HFF-Myc (cell line): Measurements from ENCODE around the gene UQCC3.
"Not testable (repeated sequence)": the region's sequence is repeated elsewhere in the genome, so short reads cannot be mapped to it uniquely, and the experiment has no call there.

ENCODE experiments used
- DNase-seq: peaks from one replicate; pipeline ENCODE4 v3.0.0-alpha.2; 2011; ENCODE audit warnings: low read depth; ENCODE audit errors: extremely low read depth
- H3K4me3 ChIP-seq: replicated peaks from 2 replicates; pipeline ENCODE4 v1.5.1; 2011; ENCODE audit warnings: low read depth, mild to moderate bottlenecking, control low read depth, low read length
- TF ChIP-seq, protein P1 (sequence below): IDR thresholded peaks from 2 replicates; pipeline ENCODE4 v1.5.1; 2012; ENCODE audit warnings: mild to moderate bottlenecking, low read depth, low read length, control low read depth; ENCODE audit errors: missing control alignments

UQCC3 gene

DNA sequence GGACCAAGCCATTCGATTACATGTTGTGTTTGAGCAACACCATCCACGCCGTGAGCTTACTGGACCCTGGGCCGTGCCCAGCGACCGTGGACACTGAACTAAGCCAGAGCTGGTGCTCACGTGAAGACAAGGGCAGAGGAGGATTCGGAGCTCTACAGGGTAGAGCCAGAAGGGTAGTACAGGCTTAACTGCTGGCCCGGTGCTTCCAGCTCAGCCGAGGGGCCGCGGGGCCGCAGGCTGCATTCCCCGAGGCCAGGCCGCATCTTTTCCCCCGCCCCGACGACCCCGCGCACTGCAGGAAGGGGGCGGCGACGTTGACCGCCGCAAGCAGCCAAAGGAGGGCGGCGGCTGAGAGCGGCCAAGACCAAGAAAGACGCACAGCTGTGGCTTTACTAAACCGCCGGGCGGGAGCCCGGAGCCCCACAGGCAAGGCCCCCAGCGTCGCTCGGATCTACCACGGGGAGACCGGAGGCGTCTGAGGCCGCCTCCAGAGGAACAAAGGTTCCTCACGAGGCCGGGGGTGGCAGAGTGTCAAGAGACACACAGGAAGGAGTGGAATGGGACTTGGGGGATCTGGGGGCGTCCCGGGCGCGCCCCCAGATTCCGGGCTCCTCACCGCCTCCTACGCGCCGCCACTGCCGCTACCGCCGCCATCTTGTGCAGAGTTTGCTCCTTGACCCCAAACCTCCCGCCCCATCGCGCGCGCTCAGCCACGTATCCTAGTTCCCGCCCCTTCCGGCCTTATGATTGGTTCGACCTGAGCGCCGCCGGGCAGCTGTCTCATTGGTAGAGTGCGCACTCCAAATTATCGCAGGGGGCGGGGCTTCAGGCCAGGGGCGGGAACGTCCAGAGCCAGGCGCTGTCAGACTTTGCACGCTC lies 25.3 kb upstream of the UQCC3 start, which contains the start of gene GANAB:
Gene GANAB, minus strand, starts transcription at position 668 of the 879 bp plus-strand sequence. Its CDS starts 14 bp downstream, at position 654.
- H3K4me3 ChIP-seq = peak within 1 kb of the TSS; percentile 96
- DNase-seq = peak; percentile 91
- TF ChIP-seq, protein P1, sequence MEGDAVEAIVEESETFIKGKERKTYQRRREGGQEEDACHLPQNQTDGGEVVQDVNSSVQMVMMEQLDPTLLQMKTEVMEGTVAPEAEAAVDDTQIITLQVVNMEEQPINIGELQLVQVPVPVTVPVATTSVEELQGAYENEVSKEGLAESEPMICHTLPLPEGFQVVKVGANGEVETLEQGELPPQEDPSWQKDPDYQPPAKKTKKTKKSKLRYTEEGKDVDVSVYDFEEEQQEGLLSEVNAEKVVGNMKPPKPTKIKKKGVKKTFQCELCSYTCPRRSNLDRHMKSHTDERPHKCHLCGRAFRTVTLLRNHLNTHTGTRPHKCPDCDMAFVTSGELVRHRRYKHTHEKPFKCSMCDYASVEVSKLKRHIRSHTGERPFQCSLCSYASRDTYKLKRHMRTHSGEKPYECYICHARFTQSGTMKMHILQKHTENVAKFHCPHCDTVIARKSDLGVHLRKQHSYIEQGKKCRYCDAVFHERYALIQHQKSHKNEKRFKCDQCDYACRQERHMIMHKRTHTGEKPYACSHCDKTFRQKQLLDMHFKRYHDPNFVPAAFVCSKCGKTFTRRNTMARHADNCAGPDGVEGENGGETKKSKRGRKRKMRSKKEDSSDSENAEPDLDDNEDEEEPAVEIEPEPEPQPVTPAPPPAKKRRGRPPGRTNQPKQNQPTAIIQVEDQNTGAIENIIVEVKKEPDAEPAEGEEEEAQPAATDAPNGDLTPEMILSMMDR = no peak

DNA sequence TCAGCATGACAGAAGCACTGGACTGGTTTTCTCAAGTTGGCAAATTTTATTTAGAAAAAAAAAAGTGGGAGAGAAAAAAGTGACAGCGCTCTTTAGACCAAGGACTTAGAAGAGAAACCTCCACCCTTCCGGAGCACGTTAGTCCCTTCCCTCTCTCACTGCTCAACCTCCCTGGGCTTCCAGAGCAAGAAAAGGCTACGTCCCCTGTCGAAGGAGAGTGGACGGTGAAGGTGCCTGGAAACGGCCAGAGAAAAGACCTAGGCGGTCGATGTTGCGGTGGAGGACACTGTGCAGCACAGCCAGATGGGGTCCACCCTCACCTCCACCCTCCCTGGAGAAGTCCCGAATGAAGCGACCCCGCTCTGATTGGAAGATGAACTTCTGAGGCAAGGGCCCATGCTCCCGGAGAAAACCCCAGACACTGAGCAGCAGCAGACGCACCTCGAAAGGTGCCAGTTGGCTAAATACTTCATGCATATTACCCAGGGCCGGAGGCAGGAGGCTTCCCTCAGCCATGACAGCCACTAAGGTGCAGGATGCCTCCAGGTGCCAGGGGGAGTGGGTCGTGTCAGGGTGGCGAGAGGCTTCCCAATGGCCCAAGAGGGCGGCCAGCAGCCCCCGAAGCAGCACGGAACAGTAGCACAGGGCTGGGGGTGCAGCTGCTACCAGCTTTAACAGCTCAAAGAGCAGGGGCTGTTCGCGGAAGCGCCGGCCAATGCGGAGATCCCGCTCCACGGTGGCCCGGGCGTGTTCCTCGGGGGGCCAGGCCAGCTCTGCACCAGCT lies 24.5 kb upstream of the UQCC3 start:
- DNase-seq = no peak

DNA sequence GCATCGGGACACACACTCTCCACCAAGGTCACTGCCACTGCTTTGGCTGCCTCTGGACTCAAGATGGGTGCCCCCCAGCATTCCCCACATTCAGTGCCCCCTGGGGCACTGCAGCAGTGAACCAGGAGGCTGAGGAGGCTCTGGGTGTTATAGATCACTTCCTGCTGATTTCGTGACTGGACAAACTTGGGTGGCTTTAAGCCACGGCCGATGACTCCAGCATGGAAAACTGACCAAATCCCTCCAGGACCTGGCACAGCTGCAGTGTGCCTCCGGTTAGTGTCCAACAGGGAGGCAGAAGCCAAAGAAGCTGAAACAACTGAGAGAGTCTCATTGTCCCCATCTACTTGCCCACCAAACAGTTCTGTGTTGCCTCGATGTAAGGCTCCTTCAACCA lies 23.9 kb upstream of the UQCC3 start:
- TF ChIP-seq, protein P1 = no peak
- no peak overlapping the region for H3K4me3 ChIP-seq

More for the DNA sequence above, 24.5 kb upstream of the UQCC3 start:
- H3K4me3 ChIP-seq = peak overlapping the region; percentile 96
- TF ChIP-seq, protein P1 = no peak

DNA sequence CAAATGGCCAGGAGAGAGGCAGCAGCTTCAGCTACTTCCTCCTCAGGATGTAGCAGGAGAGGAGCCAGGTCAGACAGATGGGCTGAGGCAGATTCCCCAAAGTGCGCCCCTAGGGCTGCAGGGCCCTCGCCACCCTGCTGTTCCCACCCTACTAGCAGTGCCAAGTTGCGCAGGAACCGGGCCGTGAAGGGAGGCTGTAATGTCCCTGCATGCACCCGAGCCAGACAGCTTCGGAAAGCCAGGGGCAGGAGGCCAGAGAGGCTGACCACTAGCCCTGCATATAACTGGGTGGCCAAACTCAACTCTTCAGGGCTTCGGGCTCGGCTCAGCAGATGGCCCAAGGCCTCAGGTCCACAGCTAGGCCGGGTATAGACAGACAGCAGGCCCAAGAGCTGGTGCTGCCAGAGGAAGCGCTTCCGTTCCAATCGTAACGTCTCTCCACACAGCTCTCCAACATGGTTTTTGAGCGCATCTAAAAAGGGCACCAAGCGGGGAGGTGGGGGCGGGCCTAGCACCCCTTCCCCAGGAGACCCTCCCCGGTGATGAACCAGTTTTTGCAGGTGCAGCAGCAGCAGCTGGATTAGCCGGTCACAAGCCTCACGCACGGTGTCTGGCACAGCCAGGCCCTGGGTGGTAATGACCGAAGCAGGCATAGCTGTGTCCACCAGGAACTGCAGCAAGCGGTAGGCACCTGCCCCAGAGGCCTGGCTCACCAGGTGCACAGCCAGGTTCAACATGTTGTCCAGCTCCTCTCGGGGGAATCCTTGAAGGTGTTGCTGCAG lies 23.1 kb upstream of the UQCC3 start:
- no peak overlapping the region for H3K4me3 ChIP-seq
- TF ChIP-seq, protein P1 = no peak
- no peak for DNase-seq

More for the DNA sequence above, 23.9 kb upstream of the UQCC3 start:
- no peak for DNase-seq

DNA sequence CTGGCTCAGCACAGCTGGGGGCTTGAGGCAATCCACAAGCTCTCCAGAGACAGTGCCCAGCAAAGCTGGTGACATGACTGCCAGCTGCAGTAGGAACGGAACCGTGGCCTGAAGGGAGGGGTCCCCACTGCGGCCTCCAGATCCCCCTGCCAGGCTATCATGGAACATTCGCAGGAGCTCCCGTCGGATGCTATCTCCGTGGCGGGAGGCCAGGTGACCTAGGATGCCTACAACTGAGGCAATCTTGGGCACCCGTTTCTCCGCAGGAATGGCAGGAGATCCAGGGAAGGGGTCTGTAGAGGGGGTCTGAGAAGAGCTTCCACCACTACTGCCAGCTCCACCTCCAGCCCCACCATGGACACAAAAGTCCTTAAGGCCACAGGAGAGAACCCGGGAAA lies 22.5 kb upstream of the UQCC3 start:
- H3K4me3 ChIP-seq = no peak overlapping the region
- TF ChIP-seq, protein P1 = no peak
- DNase-seq = no peak

DNA sequence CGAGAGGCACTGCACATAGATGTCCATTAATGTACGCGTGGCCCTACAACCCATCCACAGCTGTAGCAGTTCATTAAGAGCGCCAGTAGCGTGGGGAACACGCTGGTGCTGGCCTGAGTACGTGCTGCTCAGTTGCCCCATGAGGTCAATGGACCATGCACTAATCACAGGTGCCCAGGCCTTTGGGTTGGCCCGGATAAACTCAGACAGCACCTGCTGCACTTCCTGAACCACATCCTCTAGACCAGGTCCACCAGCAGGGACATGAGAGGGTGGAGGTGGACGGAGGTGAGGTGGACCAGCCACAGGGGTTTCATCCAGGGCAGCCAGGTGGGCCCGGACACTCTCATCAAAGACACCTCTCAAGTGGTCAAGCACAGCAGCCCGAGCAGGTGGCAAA lies 22.0 kb upstream of the UQCC3 start:
- no peak for DNase-seq
- TF ChIP-seq, protein P1 = no peak
- no peak overlapping the region for H3K4me3 ChIP-seq

DNA sequence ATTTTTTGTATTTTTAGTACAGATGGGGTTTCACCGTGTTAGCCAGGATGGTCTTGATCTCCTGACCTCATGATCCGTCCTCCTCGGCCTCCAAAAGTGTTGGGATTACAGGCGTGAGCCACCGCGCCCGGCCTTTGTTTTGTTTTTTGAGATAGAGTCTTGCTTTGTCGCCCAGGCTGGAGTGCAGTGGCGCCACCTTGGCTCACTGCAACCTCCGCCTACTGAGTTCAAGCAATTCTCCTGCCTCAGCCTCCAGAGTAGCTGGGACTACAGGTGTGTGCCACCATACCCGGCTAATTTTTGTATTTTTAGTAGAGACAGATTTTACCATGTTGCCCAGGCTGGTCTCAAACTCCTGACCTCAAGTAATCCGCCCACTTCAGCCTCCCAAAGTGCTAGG lies 21.2 kb upstream of the UQCC3 start:
- not testable (repeated sequence) for DNase-seq, H3K4me3 ChIP-seq
